ENCODE data around the gene CCDC34.

CCDC34 gene

DNA sequence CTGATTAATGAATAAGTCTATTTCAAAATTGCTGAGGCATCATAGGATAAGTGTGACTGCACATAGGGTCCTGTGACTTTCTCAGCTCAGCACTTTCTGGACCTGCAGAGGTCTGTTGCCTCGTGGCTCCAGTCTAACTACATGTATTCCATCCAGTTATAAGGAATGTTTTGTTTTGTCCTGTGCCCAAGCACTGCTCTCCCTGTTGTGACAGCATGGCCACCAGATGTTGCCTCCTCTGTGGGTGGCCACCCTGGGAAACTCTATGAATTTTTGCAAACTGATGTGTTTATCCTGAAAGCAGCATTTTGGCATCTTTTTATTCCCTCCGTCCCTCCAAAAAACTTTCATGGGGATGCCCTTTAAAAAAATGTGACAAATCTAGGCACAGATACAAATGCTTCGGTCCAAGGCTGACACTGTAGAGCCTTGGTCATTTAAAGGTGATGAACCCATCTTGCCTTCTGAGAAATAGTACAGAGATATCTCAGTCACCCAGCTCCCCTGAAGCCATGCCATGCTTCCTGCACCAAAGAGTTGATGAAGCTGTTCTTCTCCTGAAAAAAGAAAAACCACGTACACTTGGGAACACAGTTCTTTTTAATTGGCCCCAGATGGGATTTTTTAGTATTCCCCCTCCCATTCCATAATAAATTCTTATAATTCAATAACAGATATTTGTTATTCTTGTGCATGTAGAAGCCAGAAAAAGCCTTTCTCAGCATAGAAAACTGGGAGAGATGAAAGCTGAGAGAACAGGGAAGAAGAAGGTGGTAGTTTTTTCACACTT, 72.6 kb downstream of the CCDC34 start:
- DNase-seq (ENCODE audit: low read depth), result no peak
